ENCODE data around the gene TNFAIP3.
"Not testable (repeated sequence)": the region's sequence is repeated elsewhere in the genome, so short reads cannot be mapped to it uniquely, and the experiment has no call there.

The TNFAIP3 gene

DNA sequence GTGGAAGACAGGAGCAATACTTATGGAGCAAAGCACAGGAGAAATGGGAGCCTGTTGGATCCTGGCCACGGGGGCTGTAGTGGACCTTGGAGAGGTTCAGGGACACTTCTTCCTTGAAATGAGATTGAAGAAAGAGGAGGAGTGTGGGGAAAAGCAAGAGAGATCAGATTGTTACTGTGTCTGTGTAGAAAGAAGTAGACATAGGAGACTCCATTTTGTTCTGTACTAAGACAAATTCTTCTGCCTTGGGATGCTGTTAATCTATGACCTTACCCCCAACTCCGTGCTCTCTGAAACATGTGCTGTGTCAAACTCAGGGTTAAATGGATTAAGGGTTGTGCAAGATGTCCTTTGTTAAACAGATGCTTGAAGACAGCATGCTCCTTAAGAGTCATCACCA, 22.7 kb upstream of the TNFAIP3 start:
- not testable (repeated sequence) for DNase-seq (ENCODE audit: low read depth in 4 of 4, low spot score in 1 of 4)

DNA sequence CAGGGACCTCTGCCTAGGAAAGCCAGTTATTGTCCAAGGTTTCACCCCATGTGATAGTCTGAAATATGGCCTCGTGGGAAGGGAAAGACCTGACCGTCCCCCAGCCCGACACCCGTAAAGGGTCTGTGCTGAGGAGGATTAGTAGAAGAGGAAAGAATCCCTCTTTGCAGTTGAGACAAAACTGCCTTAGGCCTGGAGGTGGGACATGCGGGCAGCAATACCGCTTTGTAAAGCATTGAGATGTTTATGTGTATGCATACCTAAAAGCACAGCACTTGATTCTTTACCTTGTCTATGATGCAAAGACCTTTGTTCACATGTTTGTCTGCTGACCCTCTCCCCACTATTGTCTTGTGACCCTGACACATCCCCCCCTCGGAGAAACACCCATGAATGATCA, 22.3 kb upstream of the TNFAIP3 start:
- DNase-seq (ENCODE audit: low read depth in 4 of 4, low spot score in 1 of 4), result not testable (repeated sequence)

DNA sequence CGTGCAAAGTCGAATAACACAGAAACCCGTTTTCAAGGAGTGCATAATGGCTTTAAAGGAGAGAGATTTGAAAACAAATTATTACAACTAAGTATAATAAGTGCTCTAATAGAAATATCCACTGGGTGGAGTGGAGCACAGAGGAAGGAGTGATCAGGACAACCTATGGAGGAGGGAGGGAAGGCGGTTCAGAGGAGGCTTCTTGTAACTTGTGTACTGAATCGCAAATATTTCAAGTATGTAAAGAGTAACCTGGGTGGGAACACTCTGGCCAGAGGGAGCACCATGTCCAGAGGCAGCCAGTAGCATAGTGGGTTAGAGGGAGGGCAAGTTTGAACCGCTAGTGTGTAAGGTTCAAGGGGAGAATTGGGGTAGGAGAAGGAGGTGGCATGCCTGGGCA, 21.6 kb upstream of the TNFAIP3 start:
- DNase-seq (ENCODE audit: low read depth in 4 of 4, low spot score in 1 of 4), result no peak

DNA sequence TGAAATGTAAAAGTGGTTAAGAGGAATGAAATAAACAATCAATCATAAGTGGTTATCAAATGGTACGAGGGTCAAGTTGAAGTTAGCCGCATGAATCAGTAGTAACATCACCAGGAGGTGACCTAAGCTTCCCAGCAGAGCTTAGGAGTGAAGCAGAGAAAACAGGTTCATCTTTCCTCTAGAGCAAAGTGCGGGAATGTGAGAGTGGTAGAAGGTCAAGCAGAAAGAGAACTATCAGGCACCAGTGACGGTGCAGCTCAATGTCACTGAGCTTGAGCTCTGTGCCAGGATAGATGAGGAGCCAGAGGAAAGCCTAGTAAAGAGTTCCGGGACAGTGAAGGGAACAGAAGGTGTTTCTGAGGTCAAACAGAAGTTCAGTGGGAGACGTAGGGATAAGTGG, 20.8 kb upstream of the TNFAIP3 start:
- DNase-seq (ENCODE audit: low read depth in 4 of 4, low spot score in 1 of 4), result no peak

DNA sequence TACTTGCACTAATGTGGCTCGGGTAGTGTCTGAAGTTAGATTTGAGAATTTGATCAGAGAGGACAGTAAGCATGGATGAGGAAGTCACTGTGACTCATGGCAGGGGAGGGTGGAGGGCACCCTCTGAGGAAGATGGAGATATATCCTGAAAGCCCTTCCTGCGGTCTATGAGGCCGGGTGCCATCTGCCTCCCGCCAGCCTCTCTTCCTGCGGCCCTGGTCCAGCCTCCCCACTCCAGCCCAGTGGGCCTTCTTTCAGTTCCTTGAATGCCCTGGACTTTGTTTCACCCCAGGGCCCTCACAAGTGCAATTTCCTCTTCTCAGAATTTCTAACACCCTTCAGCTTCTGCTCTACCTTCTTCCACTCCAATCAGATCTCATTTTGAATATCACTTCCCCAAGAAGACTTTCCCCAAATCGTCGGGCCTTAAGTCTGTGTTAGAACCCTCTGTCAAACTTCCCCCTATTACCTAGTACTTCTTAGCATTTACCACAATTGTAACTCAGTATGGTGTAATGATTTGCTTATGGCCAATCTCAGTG, 20.2 kb upstream of the TNFAIP3 start:
- DNase-seq (ENCODE audit: low read depth in 4 of 4, low spot score in 1 of 4), result no peak

DNA sequence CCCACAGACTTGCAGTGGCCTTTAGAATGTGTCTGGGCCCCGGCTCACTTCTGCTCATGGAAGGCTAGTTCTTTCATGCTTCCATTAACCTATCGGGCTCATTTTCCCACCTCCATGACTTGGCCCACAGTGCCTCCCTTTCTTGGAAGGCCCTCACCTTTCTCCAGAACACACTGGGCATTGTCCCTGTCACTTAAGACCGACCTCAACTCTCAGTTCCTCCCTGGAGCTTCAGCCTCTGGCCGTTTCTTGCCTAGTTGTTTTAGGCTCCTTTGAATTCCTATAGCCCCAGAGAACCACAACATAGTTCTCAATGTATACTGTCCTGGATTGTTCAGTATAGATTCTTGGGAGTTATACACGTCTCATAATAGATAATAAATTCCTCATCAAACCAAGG, 19.3 kb upstream of the TNFAIP3 start:
- no peak for DNase-seq (ENCODE audit: low read depth in 4 of 4, low spot score in 1 of 4)

DNA sequence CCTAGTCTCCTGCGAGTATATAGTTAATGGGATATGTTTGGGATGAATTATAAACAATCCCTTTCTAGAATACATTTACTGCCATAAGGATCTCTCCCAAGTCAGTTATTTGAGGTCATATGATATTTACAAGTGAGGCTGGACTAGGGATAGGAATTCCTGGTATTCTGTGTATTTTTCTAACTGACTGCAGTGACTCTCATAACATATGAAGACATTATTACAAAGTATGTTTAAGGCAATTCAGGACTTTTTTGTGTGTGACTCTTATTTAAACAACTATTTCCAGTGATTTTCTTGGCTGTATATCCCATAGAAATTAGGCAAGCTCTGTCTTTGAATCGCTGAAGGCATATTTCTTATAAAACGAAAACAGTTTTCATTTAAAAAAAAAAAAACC, 18.4 kb upstream of the TNFAIP3 start:
- no peak for DNase-seq (ENCODE audit: low read depth in 4 of 4, low spot score in 1 of 4)

DNA sequence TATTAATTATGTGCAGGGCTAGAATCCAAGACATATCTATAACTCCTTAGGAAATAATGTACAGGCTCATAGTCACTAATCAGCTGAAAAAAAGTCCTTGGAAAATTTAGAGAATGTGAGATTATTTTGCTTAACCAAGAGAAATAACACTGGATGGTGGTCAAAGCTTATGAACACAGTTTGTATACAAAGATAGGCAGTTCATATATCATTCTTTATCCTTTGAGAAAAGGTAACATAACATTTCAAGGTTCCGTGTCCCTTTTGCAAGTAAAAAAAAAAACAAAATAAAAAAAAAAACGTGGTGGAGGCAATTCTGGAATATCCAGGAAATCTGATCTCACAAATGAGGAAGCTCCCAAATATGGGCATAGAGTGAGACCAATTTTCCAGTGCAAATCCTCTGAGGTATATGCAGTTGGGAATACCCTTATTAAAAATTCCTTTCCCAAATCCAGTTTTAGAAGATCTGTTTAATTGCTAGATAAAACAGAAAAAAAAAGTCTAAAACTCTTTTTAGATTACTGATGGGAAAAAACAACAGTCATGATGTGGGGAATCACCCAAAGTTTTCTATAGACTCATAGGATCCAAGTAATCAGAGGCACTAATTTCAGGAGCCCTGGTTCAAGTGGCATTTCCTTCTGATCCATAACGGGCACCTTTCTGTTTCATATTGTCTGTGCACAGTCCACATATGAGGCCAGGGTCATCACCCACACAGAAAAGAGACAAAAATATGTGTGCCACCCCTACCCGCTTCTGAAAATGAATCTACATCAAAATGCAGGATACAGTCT, 17.7 kb upstream of the TNFAIP3 start:
- no peak for DNase-seq (ENCODE audit: low read depth in 4 of 4, low spot score in 1 of 4)

DNA sequence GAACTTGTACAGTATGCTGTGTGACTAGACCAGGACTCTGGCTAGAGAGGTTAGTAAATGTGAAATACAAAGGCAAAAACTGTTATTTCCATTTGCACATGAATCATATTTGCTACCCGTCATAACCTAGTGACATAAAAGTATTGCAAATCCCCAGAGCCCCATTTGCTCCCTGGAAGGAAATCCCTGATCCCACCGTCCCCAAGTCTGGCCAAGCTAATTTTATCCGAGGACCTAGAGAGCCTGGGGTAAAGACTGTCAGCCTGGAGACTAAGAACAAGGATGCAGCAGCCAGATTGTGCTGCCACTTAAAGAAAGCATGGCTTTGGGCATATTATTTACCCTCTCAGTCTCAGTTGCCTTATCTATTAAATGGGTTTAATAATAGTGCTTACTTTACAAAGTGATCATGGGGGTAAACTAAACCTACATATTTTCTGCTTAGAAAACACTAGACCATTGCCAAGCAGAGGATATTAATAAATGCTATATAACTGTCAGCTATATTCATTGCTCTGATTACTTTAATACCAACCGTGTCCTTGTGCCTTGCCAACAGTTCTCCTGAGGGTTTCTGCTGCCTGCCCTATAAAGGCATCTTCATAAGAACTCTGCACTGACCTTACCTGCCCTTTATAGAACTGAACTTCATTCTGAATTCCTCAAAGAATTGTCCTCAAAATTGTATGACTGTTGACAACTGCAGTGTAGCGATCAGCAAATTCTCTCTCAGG, 16.9 kb upstream of the TNFAIP3 start:
- DNase-seq (ENCODE audit: low read depth in 4 of 4, low spot score in 1 of 4), result no peak

DNA sequence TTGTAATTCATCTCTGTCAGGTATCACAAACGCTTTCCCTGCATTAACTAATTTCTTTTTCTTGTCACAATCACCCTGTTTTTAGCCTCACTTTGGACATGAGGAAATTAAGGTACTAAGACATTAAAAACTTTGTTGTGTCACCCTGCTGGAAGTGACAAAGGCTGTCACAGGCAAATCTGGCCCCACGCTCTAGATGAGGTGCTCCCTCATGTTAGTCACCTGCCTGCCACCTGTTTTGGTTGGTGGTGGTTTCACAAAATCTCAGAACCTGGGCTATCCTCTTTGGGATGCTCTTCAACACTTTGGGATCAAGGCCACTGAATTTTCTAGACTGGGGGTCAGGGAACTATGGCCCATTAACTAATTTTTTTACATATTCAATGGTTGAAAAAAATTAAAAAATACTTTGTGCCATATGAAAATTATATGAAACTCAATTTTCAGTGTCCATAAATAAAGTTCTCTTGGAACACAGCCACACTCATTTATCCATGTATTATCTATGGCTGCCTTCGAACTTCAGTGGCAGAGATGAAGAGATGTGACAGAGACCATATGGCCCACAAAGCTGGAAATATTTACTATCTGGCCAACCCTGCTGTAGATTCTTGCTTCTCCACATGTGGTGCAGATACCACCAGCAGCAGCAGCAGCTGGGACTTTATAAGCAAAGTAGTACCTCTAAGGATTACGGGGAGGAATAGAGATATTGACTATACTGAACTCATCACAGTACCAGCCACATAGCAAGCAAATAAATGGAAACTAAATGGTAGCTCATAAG, 16.1 kb upstream of the TNFAIP3 start:
- DNase-seq (ENCODE audit: low read depth in 4 of 4, low spot score in 1 of 4), result no peak

DNA sequence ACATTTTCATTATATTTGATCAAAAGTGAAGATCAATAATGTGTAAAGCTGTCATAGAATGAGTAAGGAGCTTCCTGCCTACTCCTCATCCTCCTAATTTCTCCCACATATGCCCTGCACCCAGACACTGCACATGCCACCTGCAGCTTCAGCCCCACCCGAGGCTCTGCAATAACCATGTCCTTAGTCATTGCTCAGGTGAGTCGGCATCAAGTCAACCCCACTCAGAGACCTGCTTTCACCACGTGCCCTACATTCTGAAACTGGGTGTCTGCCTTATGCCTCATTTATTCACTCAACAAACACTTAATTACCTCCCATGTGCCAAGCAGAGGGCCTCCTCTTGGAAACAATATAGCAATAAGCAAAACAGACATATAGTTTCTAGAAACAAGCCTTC, 15.4 kb upstream of the TNFAIP3 start:
- no peak for DNase-seq (ENCODE audit: low read depth in 4 of 4, low spot score in 1 of 4)

DNA sequence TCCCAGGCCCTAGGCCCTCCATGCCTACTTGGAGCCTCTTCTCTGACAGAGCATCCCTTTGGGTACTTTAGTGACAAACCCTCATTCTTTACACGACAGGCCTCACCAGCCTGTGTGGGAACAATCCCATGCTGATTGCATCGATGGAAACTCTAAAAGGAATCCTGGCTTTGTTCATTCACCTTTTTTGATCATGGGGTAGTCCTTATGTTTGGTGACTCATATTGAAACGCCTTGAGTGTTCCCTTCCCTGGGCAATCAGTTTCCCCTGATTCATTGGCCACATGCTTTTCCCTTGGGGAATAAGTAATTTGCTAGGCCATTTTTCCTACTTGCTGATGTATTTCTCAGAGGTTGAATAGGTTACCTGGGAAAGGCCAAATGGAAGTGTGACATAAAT, 14.7 kb upstream of the TNFAIP3 start:
- no peak for DNase-seq (ENCODE audit: low read depth in 4 of 4, low spot score in 1 of 4)

DNA sequence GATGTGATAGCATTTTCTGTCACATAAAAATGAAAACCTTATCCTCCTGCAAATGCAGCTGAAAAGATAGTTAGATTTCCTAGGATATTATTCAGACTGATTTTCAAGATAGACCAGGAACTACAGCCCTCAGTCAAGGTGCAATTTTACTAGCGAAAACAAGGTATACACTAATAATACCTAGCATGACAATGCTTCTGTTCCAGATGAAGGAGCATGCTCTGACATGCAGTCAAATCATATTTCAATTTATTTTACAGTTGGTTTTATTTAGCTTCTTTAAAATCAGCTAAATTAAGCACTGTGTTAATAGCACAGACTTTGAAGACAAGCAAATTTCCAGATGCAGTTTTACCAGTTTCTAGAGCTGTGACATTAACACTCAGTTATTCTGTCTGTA, 14.2 kb upstream of the TNFAIP3 start:
- DNase-seq (ENCODE audit: low read depth in 4 of 4, low spot score in 1 of 4), result no peak

DNA sequence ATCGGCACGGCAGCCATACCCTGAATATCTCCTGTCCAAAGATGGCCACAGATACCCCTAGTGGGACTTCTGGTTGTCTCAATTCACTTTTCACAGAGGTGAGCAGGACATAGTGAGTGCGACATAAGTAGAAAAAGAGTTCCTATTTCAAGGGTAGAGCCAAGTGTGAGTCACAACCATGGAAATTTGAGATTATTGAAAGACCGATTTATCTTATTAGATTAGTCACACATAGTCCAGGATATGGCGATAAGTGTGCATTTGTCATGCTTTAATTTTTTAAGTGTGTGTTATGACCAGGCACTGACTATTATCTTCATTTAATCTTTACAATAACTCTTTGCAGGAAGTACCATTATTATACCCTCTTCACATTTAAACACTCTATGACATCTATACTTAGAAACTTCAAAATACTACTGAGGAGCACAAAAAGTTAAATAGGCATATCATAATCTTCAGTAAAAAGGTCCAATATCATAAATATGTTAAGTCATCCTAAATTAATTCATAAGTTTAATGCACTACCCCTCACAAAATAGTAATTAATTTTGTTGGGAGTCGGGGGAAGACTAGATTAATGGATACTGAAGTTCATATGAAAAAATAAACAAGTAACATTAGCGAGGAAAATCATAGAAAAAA, 13.4 kb upstream of the TNFAIP3 start:
- no peak for DNase-seq (ENCODE audit: low read depth in 4 of 4, low spot score in 1 of 4)

DNA sequence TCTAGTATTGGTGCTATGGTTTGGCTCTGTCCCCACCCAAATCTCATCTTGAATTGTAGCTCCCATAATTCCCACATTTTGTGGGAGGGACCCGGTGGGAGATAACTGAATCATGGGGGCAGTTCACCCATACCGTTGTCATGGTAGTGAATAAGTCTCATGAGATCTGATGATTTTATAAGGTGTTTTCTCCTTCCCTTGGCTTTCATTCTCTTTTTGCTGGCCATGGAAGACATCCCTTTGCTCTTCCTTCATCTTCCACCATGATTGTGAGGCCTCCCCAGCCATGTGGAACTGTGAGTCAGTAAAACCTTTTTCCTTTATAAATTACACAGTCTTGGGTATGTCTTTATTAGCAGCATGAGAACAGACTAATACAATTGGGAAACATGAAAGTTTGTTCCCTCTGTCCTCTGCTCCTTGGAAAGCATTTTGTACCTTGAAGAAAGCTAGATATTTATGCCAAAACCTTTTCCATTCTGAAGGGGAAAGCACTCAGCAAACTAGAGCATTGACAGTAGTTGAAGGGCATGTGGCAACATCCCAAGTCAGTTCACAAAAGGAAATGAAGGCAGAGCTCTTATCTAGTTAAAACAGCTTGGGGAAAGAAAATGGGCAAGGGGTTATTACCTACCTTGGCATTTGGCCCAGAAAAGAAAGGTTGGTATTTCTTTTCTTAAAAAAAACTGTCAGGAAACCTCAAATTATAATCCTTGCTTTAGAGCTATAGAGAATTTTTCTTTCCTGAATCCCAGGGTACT, 10.7 kb upstream of the TNFAIP3 start:
- DNase-seq (ENCODE audit: low read depth in 4 of 4, low spot score in 1 of 4), result no peak

DNA sequence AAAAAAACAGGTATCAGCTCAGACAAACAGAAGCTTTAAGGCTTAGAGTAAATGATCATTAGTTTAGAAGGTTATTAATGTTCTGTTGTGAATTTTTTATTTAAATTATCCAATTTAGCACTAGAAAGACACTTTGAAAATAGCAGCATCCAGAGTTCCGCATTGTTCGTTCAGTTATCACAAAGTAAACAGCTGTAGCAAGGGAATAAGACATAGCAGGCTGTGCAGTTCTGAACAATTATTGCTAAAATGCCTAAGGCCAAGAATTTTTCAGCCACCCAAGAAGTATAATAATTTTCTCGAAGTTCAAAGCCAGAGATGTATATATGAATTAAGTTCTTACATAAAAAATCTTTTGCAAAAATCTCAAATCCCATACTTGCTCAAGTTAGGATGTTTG, 8.0 kb upstream of the TNFAIP3 start:
- no peak for DNase-seq (ENCODE audit: low read depth in 4 of 4, low spot score in 1 of 4)

DNA sequence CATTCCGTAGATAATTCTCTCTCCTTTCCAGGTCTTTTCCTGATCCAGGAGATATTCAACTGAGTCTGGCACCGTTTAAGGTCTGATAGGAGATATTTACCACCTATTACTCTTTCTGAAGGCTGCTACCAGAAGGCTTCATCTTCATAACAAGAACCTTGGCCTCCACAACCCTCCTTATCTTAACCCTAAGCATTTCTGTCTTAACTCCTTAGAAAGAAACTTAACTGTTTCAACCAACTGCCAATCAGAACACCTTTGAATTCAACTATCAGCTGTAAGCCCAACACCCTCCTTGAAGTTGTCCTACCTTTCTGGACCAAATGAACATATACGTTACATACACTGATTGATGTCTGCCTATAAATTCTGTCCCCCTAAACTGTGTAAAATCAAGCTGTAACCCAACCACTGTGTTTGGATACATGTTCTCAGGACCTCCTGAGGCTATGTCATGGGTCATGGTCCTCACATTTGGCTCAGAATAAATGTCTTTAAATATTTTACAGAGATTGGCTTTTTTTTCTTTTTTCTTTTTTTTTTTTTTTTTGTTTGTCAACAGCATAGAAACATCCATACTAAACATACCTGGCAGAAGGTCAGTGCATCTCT, 6.6 kb upstream of the TNFAIP3 start:
- DNase-seq (ENCODE audit: low read depth in 4 of 4, low spot score in 1 of 4), result no peak

DNA sequence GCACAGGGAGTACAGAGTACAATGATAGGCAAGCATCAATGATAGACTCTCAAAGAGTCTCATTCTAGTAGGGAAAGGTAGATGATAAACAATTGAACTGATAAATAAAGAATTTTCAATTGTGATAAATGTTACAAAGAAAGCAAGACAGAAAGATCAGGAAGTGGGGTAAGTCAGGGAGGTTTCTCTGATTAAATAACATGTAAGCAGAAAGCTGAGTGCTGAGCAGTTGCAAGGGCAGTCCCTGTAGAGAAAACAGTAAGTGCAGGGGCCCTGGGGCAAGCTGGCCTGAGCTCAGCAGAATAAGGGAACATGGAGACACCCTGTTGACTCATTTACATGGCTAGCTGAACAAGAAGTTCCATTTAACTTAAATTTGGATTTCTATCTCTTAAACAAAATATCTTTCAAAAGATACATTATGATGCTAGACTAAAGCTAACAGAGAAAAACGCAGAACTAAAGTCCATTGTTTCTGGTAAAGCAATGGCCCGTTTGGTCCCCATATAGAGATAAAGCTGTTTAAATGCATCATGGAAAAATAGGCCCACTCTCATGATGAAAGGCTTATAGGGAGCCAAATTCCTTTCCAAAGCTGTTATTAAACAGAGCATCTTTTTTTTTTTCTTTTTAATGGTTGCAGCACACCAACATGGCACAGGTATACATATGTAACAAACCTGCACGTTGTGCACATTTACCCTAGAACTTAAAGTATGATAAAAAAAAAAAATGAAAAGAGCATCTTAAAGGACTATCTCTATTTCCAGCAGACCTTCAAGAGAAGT, 5.3 kb upstream of the TNFAIP3 start:
- DNase-seq (ENCODE audit: low read depth in 4 of 4, low spot score in 1 of 4), result no peak

DNA sequence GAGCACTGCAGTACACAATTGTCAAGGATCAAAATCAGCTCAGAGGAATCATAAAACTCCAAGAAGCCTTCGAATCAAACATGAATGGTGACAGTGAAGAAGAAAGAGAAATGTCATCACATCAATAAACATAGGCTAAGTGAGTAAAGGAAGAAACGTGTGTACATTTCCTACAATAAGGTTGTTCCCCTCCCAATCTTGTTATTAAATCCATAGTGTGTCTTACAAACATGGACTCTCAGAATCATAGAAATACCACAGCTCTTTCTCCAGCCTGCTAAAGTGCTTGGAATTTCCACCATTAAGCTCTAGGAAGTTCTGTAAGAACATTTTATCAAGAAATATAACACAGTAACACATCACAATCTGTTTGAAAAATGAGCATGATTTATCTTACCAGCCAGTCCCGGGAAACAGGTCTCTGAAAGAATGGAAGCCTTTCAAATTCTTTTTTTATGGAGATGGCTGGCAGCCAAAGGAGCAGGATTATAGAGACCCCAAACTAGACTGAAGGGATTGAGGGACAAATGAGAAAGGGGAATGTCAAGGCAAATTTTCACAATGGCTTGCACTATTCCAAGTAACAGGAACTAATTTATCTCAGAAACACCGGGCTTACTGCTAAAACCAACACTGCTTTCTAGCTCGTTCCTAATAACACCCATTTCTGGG, 4.5 kb upstream of the TNFAIP3 start:
- DNase-seq (ENCODE audit: low read depth in 4 of 4, low spot score in 1 of 4), result no peak

Data from stimulated activated CD4-positive, alpha-beta T cell treated with anti-CD3 and anti-CD28 coated beads, Interleukin-1b, Interleukin-23, amount 100 ng/mL, for 24 hours (primary cell).